ENCODE results near the gene CCNF. TPM values are rescaled to one million over a fixed set of nuclear protein-coding genes. Genes with fewer than 3 reads are reported as not detected.
A peak's percentile ranks its signal among the peaks of the same experiment; 100 is the strongest.

The CCNF gene
- polyA plus RNA-seq, 1 experiment, result 7.1 TPM

DNA sequence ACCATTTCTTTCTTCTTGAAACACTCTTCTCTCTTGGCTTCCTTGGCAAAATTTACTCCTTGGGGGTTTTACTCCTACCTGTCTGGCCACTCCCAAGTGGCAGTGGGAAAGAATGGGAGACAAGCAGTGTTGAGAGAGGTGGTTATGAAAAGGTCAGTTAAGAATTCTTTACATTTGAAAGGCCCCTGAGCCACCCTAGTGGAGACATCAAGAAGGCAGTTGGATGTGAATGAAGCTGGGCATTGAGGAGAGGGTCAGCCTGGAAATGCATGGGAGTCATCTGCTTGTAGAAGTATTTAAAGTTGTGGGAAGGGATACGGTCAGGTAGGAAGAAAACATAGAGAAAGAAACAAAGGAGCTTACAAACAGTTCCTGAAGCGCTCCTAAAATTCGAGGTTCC lies 42.3 kb upstream of the CCNF start:
- ChIA-PET POLR2A (no interaction called here), CTCF (interaction anchor here (0.7 kb wide), 1 partner anchor 75 kb away, joined by 3 read pairs; no protein-coding TSS in a partner anchor)
- TF ChIP-seq, protein P1, sequence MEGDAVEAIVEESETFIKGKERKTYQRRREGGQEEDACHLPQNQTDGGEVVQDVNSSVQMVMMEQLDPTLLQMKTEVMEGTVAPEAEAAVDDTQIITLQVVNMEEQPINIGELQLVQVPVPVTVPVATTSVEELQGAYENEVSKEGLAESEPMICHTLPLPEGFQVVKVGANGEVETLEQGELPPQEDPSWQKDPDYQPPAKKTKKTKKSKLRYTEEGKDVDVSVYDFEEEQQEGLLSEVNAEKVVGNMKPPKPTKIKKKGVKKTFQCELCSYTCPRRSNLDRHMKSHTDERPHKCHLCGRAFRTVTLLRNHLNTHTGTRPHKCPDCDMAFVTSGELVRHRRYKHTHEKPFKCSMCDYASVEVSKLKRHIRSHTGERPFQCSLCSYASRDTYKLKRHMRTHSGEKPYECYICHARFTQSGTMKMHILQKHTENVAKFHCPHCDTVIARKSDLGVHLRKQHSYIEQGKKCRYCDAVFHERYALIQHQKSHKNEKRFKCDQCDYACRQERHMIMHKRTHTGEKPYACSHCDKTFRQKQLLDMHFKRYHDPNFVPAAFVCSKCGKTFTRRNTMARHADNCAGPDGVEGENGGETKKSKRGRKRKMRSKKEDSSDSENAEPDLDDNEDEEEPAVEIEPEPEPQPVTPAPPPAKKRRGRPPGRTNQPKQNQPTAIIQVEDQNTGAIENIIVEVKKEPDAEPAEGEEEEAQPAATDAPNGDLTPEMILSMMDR (IDR thresholded peaks at IDR 0.05; ENCODE audit: insufficient read depth, low read depth, low read length), result peak; percentile 22
- no peak for DNase-seq (ENCODE audit: low read depth)
- Histone ChIP-seq H3K27me3 (ENCODE audit: control insufficient read depth, insufficient read depth, low read length) (0 out of 2 replicates have a peak, but pooled peaks cover 1% of the 10 kb centered on the region), H3K4me3 (ENCODE audit: low read depth, low read length) (no peak overlapping the region), H3K36me3 (ENCODE audit: control insufficient read depth, insufficient read depth, low read length) (no peaks in the 10 kb centered on the region)

DNA sequence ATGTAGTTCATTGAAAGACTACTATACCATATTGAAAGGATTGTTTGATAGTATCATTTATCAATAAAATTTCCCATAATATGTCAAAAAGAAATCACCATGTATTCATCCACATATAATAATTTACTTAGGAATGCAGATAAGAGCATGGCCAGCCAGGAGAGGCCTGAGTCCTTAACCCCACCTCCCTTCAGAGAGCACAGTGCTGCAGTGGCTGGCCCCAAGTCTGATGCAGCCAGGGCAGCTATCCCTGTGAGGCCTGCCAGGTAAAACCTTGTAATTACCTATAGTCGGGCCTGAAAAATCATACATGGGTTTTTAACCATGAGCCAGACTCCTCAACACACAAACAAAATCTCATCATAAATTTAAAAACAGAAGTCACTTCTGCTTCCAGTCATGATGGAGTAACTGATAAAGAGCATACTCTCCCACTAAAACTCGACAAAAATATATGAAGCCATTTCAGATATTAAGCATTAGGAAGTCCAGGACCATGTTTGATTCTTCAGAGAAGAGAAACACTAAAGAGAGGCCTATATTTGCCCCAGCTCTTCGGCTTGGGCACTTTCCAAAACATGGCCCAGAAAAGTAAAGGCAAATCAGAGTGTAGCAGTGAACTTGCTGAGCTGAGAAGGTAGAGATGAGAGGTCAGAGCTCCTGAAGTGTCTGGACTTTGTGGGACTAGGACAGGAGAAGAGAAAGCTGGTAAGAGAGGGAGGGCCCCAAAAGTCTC lies 40.9 kb upstream of the CCNF start:
- no peak for DNase-seq (ENCODE audit: low read depth)
- Histone ChIP-seq H3K4me3 (ENCODE audit: low read depth, low read length) (no peak overlapping the region), H3K36me3 (ENCODE audit: control insufficient read depth, insufficient read depth, low read length) (no peaks in the 10 kb centered on the region), H3K27me3 (ENCODE audit: control insufficient read depth, insufficient read depth, low read length) (no peaks in the 10 kb centered on the region)
- TF ChIP-seq, protein P1 (IDR thresholded peaks at IDR 0.05; ENCODE audit: insufficient read depth, low read depth, low read length), result no peak
- ChIA-PET POLR2A (no interaction called here), CTCF (interaction anchor here (0.5 to 1.2 kb wide), 4 partner anchors 17 to 80 kb away, joined by 3 read pairs; partner anchors contain the start of gene ABCA3)

DNA sequence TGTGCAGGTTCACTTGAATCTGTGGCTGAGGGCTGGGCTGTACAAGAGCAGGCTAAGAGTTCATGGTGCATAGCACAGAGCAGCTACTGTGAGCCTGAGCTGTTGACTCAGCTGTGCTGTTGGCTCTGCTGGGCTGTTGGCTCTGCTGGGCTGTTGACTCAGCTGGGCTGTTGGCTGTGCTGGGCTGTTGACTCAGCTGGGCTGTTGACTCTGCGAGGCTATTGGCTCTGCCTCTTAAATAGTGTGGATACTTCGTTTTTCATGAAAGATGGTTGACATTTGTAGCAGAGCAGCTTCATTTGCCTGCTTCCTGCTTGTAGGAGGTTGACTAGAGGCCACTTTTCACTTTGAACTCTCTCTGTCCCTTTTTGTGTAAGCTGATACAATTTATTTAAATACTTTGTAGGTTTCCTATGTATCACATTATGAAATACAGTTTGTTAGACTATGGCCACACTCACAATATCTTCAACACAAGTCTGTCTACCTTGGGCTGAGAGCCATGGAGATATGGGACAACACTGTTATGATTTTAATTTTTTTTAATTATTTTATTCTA lies 40.3 kb upstream of the CCNF start:
- peak; percentile 5 for DNase-seq (ENCODE audit: low read depth)
- Histone ChIP-seq H3K36me3 (ENCODE audit: control insufficient read depth, insufficient read depth, low read length) (no peaks in the 10 kb centered on the region), H3K4me3 (ENCODE audit: low read depth, low read length) (no peak overlapping the region), H3K27me3 (ENCODE audit: control insufficient read depth, insufficient read depth, low read length) (no peaks in the 10 kb centered on the region)
- CTCF ChIA-PET, result interaction anchor here (0.5 to 1.2 kb wide), 4 partner anchors 9 to 81 kb away, joined by 3 to 4 read pairs (median 3); no protein-coding TSS in a partner anchor
- TF ChIP-seq, protein P1 (IDR thresholded peaks at IDR 0.05; ENCODE audit: insufficient read depth, low read depth, low read length), result no peak
- POLR2A ChIA-PET, result no interaction called here

DNA sequence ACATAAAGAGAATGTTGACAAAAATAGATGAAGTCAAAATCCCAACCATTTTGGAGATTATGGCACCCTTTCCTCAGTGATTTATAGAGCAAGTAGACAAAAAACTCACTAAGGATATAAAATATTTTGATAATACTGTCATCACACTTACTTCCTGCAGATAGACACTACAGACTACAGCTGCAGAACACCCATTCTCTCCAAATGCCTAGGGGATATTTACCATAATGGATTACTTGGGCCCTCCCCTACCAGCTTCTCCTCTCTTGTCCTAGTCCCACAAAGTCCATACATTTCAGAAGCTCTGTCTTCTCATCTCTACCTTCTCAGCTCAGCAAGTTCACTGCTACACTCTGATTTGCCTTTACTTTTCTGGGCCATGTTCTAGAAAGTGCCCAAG lies 37.2 kb upstream of the CCNF start:
- Histone ChIP-seq H3K36me3 (ENCODE audit: control insufficient read depth, insufficient read depth, low read length) (no peaks in the 10 kb centered on the region), H3K27me3 (ENCODE audit: control insufficient read depth, insufficient read depth, low read length) (0 out of 2 replicates have a peak, but pooled peaks cover 4% of the 10 kb centered on the region), H3K4me3 (ENCODE audit: low read depth, low read length) (no peak overlapping the region)
- ChIA-PET POLR2A (no interaction called here), CTCF (interaction anchor here (1.4 kb wide), 1 partner anchor 16 kb away, joined by 3 read pairs; no protein-coding TSS in a partner anchor)
- no peak for DNase-seq (ENCODE audit: low read depth)
- TF ChIP-seq, protein P1 (IDR thresholded peaks at IDR 0.05; ENCODE audit: insufficient read depth, low read depth, low read length), result no peak

DNA sequence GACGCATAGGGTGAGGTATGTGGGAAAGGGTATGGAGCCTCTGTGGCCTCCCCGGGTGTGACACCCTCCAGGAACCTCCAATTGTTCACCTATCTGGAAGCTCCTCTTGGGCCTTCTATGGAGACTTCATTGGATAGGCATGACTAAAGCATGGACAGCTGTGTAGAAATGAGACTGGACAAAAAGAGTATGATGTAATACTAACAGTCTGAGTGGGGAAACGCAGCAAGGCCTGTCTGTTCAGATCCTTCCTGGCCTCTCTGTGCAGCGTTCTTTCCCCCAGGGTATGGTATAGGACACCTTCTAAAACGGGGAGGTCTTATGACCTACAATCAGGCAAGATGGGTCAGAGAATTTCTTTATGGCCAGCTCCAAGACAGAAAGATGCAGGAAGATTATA lies 30.7 kb upstream of the CCNF start:
- DNase-seq (ENCODE audit: low read depth), result no peak
- no peak overlapping the region for H3K4me3 ChIP-seq (ENCODE audit: low read depth, low read length)
- ChIA-PET CTCF (no interaction called here), POLR2A (no interaction called here)
- no peaks in the 10 kb centered on the region for H3K36me3 ChIP-seq (ENCODE audit: control insufficient read depth, insufficient read depth, low read length)
- TF ChIP-seq, protein P1 (IDR thresholded peaks at IDR 0.05; ENCODE audit: insufficient read depth, low read depth, low read length), result no peak
- H3K27me3 ChIP-seq (ENCODE audit: control insufficient read depth, insufficient read depth, low read length), result 0 out of 2 replicates have a peak, but pooled peaks cover 4% of the 10 kb centered on the region

All from BJ (cell line).